GM23248 (cell line): Measurements from ENCODE around the gene UNC50.

ENCODE experiments used
- EZH2 ChIP-seq: fragments of 200-600 bp; sonication (generic); IDR thresholded peaks from 2 replicates; pipeline ENCODE4 v1.6.1; 2018; ENCODE audit warnings: antibody characterized with exemption, mild to moderate bottlenecking; ENCODE audit not compliant: insufficient read depth, poor library complexity, severe bottlenecking
- EZH2phosphoT487 ChIP-seq: fragments of 200-600 bp; sonication (generic); IDR thresholded peaks from 2 replicates; pipeline ENCODE4 v1.6.1; 2018; ENCODE audit warnings: antibody characterized with exemption, moderate library complexity, mild to moderate bottlenecking, low read depth; ENCODE audit not compliant: insufficient read depth

GRCh38 chr2:98634406-98635092, 26.2 kb downstream of the UNC50 start:
- TF ChIP-seq EZH2, result no peak
- no peak for TF ChIP-seq EZH2phosphoT487
